Smooth muscle cell (in vitro differentiated cells): ENCODE results near the gene MLIP. TPM values are rescaled to one million over a fixed set of nuclear protein-coding genes. Genes with fewer than 3 reads are reported as not detected.

Experiments
- DNase-seq: peaks from one replicate; lab custom pipeline; 2025; ENCODE audit not compliant: unreplicated experiment; lab: John Stamatoyannopoulos, UW
- H2AFZ ChIP-seq: fragments of 200-600 bp; sonication (generic); 2 replicates; pipeline ENCODE4 v1.6.0; 2016; ENCODE audit warnings: antibody characterized with exemption, low read depth, mild to moderate bottlenecking
- H3F3A ChIP-seq: fragments of 200-600 bp; sonication (generic); 2 replicates; pipeline ENCODE4 v1.6.0; 2017; ENCODE audit warnings: antibody characterized with exemption, low read depth
- H3K27ac ChIP-seq: fragments of 200-600 bp; sonication (generic); 2 replicates; pipeline ENCODE4 v1.5.1; 2016; ENCODE audit warnings: low read depth, mild to moderate bottlenecking
- H3K27me3 ChIP-seq: fragments of 200-600 bp; sonication (generic); 2 replicates; pipeline ENCODE4 v1.6.1; 2016; ENCODE audit warnings: low read depth, mild to moderate bottlenecking
- H3K36me3 ChIP-seq: fragments of 200-600 bp; sonication (generic); 2 replicates; pipeline ENCODE4 v1.5.1; 2016; ENCODE audit warnings: low read depth
- H3K4me1 ChIP-seq: fragments of 200-600 bp; sonication (generic); 2 replicates; pipeline ENCODE4 v1.5.1; 2016; ENCODE audit warnings: low read depth
- H3K4me2 ChIP-seq: fragments of 200-600 bp; sonication (generic); 2 replicates; pipeline ENCODE4 v1.6.0; 2016; ENCODE audit warnings: mild to moderate bottlenecking
- H3K4me3 ChIP-seq: fragments of 200-600 bp; sonication (generic); 2 replicates; pipeline ENCODE4 v1.5.1; 2016; ENCODE audit warnings: mild to moderate bottlenecking
- H3K79me2 ChIP-seq: fragments of 200-600 bp; sonication (generic); 2 replicates; pipeline ENCODE4 v1.6.0; 2016; ENCODE audit warnings: low read depth, mild to moderate bottlenecking
- H3K9ac ChIP-seq: fragments of 200-600 bp; sonication (generic); 2 replicates; pipeline ENCODE4 v1.6.0; 2016; ENCODE audit warnings: low read depth
- H3K9me3 ChIP-seq: fragments of 200-600 bp; sonication (generic); replicated peaks from 2 replicates; pipeline ENCODE4 v1.5.1; 2016; ENCODE audit warnings: low read depth
- H4K20me1 ChIP-seq: fragments of 200-600 bp; sonication (generic); 2 replicates; pipeline ENCODE4 v1.6.0; 2016; ENCODE audit warnings: low read depth
- CTCF ChIP-seq: fragments of 200-600 bp; sonication (generic); IDR thresholded peaks from 2 replicates; pipeline ENCODE4 v1.5.1; 2017; ENCODE audit warnings: borderline replicate concordance, mild to moderate bottlenecking, antibody characterized with exemption; ENCODE audit not compliant: insufficient read depth, poor library complexity, severe bottlenecking
- WGBS: methylation state at CpG from one replicate; pipeline ENCODE4 v1.1.7; 2016; ENCODE audit warnings: low lambda C conversion rate; 5-methylcytosine and 5-hydroxymethylcytosine counted together
- polyA plus RNA-seq: library from polyadenylated mRNA; unstranded; fragments of >200 nt; fragmentation: Nextera tagmentation; extraction: Ambion mirVana; gene quantifications from 2 replicates; pipeline ENCODE4 v1.2.1, GENCODE V29; 2016
- total RNA-seq: library from RNA; depleted of rRNA; stranded (reverse); fragments of >200 nt; gene quantifications from 2 replicates; pipeline ENCODE4 v1.2.3, GENCODE V29; 2014

Gene MLIP
- total and polyA plus RNA-seq, 2 experiments from 2014 or later = not detected

- TF ChIP-seq CTCF = no peak
- no peak for DNase-seq
- H3K79me2 ChIP-seq = no peaks in the 10 kb centered on the region
- H3K27me3 ChIP-seq = no peaks in the 10 kb centered on the region
- H3F3A ChIP-seq = peaks cover 6% of the 10 kb centered on the region
- H3K4me2 ChIP-seq = peak overlapping the region; percentile 49
- no peaks in the 10 kb centered on the region for H4K20me1 ChIP-seq
- H3K9ac ChIP-seq = no peak overlapping the region
- no peaks in the 10 kb centered on the region for H3K36me3 ChIP-seq
- peak overlapping the region; percentile 23 for H3K4me3 ChIP-seq
- 55% methylated on average over 3 of the region's 3 CpGs for WGBS
- H3K9me3 ChIP-seq = no peaks in the 10 kb centered on the region
- H3K27ac ChIP-seq = no peak overlapping the region
- peak overlapping the region; percentile 65 for H2AFZ ChIP-seq
- H3K4me1 ChIP-seq = peaks cover 5% of the 10 kb centered on the region
Observed at GRCh38 chr6:54070025-54070424, 41.2 kb upstream of the MLIP start.

GRCh38 chr6:54071821-54072340 is 39.4 kb upstream of the MLIP start:
- Histone ChIP-seq H2AFZ (peak overlapping the region; percentile 64), H3K79me2 (no peaks in the 10 kb centered on the region), H3K27me3 (no peaks in the 10 kb centered on the region), H3F3A (peaks cover 6% of the 10 kb centered on the region), H3K4me3 (no peak overlapping the region), H3K4me2 (no peak overlapping the region), H3K36me3 (no peaks in the 10 kb centered on the region), H3K9ac (no peak overlapping the region), H3K27ac (no peak overlapping the region), H4K20me1 (no peaks in the 10 kb centered on the region), H3K9me3 (no peaks in the 10 kb centered on the region), H3K4me1 (peaks cover 5% of the 10 kb centered on the region)
- TF ChIP-seq CTCF = no peak
- no peak for DNase-seq
- 40% methylated on average over 4 of the region's 4 CpGs for WGBS

DNA sequence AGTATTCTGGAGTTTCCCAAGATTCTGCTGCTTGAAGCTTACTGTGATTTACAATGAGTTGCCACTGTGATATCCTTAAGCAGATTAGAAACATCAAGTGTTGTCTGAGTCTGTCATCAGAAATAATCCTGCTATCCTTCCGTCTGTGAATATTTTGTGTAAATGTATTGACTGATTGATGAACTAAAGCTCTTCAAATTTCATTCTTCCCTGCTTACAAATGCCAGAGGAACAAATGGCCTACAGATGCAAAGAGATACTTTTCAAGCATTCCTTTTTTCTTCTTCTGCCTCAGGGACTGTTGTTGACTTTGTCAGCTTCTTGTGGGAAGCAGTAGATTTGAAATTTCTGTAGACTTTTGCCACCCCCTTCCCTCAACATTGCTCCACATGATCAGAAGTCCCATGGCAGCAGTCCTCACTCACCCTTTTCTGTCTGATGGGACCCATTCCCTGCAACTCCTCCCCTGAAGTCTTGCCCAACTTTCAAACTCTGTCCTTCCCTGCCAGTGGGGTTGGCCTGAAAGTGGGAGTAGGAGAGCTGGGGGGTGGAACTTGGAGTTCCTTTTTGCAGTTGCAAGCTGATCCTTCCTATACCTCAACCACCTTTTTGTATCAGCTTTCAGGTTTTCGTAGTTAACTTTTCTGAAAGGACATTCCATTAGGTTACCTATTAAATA is 38.5 kb upstream of the MLIP start:
- 59% methylated on average over 2 of the region's 2 CpGs for WGBS
- Histone ChIP-seq H3K36me3 (no peaks in the 10 kb centered on the region), H4K20me1 (no peaks in the 10 kb centered on the region), H3K79me2 (no peaks in the 10 kb centered on the region), H2AFZ (peak overlapping the region; percentile 64), H3K4me1 (peaks cover 5% of the 10 kb centered on the region), H3F3A (peaks cover 6% of the 10 kb centered on the region), H3K9ac (no peak overlapping the region), H3K27me3 (no peaks in the 10 kb centered on the region), H3K27ac (no peak overlapping the region), H3K4me3 (no peak overlapping the region), H3K4me2 (no peak overlapping the region), H3K9me3 (no peaks in the 10 kb centered on the region)
- DNase-seq = no peak
- no peak for TF ChIP-seq CTCF

DNA sequence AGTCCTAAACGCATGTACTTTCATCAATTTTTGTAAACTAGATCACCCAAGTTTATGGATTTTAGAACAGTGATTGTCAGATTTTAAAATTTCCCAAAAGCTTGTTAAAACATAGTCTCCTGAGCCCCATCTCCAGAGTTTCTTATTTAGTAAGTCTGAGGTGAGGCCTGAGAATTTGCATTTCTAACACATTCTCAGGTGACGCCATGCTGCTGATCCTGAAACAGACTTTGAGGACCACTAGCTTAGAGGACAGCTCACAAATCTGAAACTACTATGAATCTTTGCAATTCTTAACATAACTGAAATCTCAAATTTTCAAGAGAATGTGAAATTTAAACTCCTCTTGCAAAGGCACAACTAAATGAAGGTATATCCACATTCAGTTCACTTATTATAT is 37.8 kb upstream of the MLIP start:
- Histone ChIP-seq H3F3A (peaks cover 6% of the 10 kb centered on the region), H3K4me3 (no peak overlapping the region), H3K36me3 (no peaks in the 10 kb centered on the region), H4K20me1 (no peaks in the 10 kb centered on the region), H3K9me3 (no peaks in the 10 kb centered on the region), H3K9ac (no peak overlapping the region), H3K27ac (no peak overlapping the region), H3K4me2 (no peak overlapping the region), H2AFZ (no peak overlapping the region), H3K79me2 (no peaks in the 10 kb centered on the region), H3K4me1 (peaks cover 5% of the 10 kb centered on the region), H3K27me3 (no peaks in the 10 kb centered on the region)
- WGBS = 94% methylated on average over 2 of the region's 2 CpGs
- no peak for TF ChIP-seq CTCF
- DNase-seq = no peak
